ENCODE results near the gene ASB8. TPM values are rescaled to one million over a fixed set of nuclear protein-coding genes. Genes with fewer than 3 reads are reported as not detected.
A peak's percentile ranks its signal among the peaks of the same experiment; 100 is the strongest.

The ASB8 gene
- total and polyA plus RNA-seq, 2 of the 4 experiments (the other 2 are of a cell fraction): 22.9 to 26.7 TPM

DNA sequence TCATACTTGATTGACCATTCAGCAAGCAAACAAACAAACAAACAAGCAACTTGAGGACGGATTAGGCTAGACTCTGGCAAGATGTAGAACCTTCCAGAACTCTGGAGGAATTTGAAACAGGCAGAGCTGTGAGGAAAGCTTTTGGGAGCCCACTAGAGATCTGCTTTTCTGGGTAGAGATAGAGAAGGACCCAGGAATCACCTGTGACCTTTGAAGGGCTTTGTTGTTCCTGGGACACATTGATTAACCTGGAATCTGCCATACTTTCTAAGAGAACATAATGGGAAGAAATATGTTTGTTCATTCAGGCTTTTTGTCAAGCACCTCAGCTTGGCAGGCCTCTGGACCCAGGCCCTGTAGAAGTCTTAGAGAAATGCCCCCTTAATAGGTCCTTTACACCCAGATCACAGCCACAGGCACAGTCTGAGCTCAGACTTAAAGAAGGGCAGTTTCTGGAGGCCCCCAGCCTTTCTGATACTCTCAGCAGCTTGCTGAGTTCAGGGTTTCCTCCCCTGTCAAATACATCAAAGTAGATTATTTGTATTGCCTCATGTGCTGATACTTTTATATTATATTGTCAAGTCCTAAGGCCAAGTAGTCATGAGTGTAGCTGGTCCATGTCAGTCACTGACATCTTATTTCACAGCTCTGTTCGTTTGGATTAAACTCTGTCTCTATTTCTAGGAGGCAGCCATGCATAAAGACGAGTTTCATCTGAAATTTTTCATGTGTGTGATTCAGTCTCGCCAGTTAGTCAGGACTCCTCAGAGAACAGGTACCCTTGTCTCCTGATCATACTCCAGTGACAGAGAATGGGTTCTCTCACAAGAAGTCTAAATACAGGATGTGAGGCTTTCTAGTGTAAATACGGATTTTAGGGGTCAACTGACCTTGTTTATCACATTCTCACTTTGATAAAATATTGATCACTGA is 50.4 kb downstream of the ASB8 start:
- no CpG with 5 or more reads among the region's 5 CpGs for WGBS, 2 experiments (ENCODE audit: extremely low coverage in 2 of 2, insufficient read length in 1 of 2)
- POLR2A ChIA-PET (ENCODE audit: unreplicated experiment): no interaction called here
- in situ Hi-C loops (cut with MboI; ENCODE audit: low sequenced_read_pairs): no loop called here

More for the DNA sequence above, 50.4 kb downstream of the ASB8 start:
- peak overlapping the region; percentile 95; the same call in 1 of the 2 replicates for H4K91ac ChIP-seq (ENCODE audit: insufficient read depth, low read depth, low read length)
- DNase-seq (no peak), ATAC-seq (ENCODE audit: low read depth) (no peak)
- H2BK20ac ChIP-seq (ENCODE audit: low read depth, low read length): no peak overlapping the region
- H3K36me3 ChIP-seq (ENCODE audit: control insufficient read depth, insufficient read depth, low read length): no peaks in the 10 kb centered on the region
- H3K4me1 ChIP-seq (ENCODE audit: control insufficient read depth, insufficient read depth, low read length): peaks cover 7% of the 10 kb centered on the region
- H3K9me3 ChIP-seq (ENCODE audit: control insufficient read depth, insufficient read depth, low read length): no peaks in the 10 kb centered on the region
- H3K27me3 ChIP-seq (ENCODE audit: control insufficient read depth, insufficient read depth, low read length): 0 out of 2 replicates have a peak, but pooled peaks cover 3% of the 10 kb centered on the region
- peak overlapping the region; percentile 96 for H3K56ac ChIP-seq (ENCODE audit: extremely low read depth, insufficient read depth, low read length)
- H3K14ac ChIP-seq (replicated peaks; ENCODE audit: low read depth, low read length): peak overlapping the region; percentile 90
- H2AFZ ChIP-seq (replicated peaks; ENCODE audit: low read length, poor library complexity): peak overlapping the region; percentile 99
- H3K23ac ChIP-seq (ENCODE audit: low read depth, low read length): peak overlapping the region; percentile 46; the same call in 1 of the 2 replicates
- no peak for TF ChIP-seq NFE2L2 (IDR thresholded peaks at IDR 0.05; ENCODE audit: low read depth, low read length)
- no peak for TF ChIP-seq RAD21 (IDR thresholded peaks at IDR 0.05; ENCODE audit: low read length)
- no peak for TF ChIP-seq RFX5 (IDR thresholded peaks at IDR 0.05; ENCODE audit: low read depth, low read length)
- TF ChIP-seq MAZ (IDR thresholded peaks at IDR 0.05; ENCODE audit: borderline replicate concordance, low read depth, low read length): no peak
- peak overlapping the region; percentile 98 to 100 for H4K8ac ChIP-seq (ENCODE audit: low read depth in 2 of 2, low read length in 2 of 2)
- H2BK120ac ChIP-seq (ENCODE audit: low read depth, low read length): 0 out of 2 replicates have a peak overlapping the region, but pooled peaks have one; percentile 87
- H3K4me3 ChIP-seq (ENCODE audit: insufficient read depth, low read depth, low read length): peak overlapping the region; percentile 83
- H3K4me2 ChIP-seq (ENCODE audit: low read depth, low read length): peak overlapping the region; percentile 86
- peak overlapping the region; percentile 95; the same call in 1 of the 2 replicates for H3K4ac ChIP-seq (ENCODE audit: low read depth, low read length)
- H3K27ac ChIP-seq (ENCODE audit: insufficient read depth, low read length): peak overlapping the region; percentile 93
- no peak overlapping the region for H3K18ac ChIP-seq (ENCODE audit: low read depth, low read length)
- H4K5ac ChIP-seq (ENCODE audit: low read depth, low read length): peak overlapping the region; percentile 84
- no peak overlapping the region for H2AK9ac ChIP-seq (replicated peaks; ENCODE audit: low read depth, low read length, poor library complexity)
- 0 out of 3 replicates have a peak overlapping the region, but pooled peaks have one; percentile 12 for H2BK15ac ChIP-seq (ENCODE audit: low read depth, low read length)
- H3K79me1 ChIP-seq (ENCODE audit: low read depth in 1 of 2, low read length in 2 of 2): peaks cover 18 to 28% of the 10 kb centered on the region in 2 experiments
- CTCF ChIA-PET: no interaction called here
- H2BK5ac ChIP-seq (ENCODE audit: low read depth, low read length, poor library complexity, severe bottlenecking): peak overlapping the region; percentile 93
- H2AK5ac ChIP-seq (ENCODE audit: low read depth, low read length): no peak overlapping the region
- peak overlapping the region; percentile 89 for H3K9ac ChIP-seq (ENCODE audit: low read depth, low read length)
- dilution Hi-C loops (cut with HindIII; ENCODE audit: low sequenced_read_pairs, unreplicated experiment): no loop called here
- intact Hi-C loops (cut with micrococcal nuclease): loop anchor here (2.0 kb wide), 1 partner anchor 50 kb away; the partner anchor contains the start of gene ASB8
- 0 out of 2 replicates have a peak, but pooled peaks cover 3% of the 10 kb centered on the region for H3K9me1 ChIP-seq (ENCODE audit: insufficient read depth, low read length)
- no peaks in the 10 kb centered on the region for H4K20me1 ChIP-seq (ENCODE audit: insufficient read depth, low read length)
- no TSS peak for BruUV-seq (replicated peaks)

All from IMR-90 (cell line).